GM12873 (cell line): Measurements from ENCODE around the gene DCC.

Source experiments
- CTCF ChIP-seq: IDR thresholded peaks from 2 replicates; pipeline ENCODE4 v1.5.1; 2012; ENCODE audit warnings: low read depth, mild to moderate bottlenecking, moderate library complexity, low read length, control low read depth; ENCODE audit not compliant: insufficient read depth; ENCODE audit errors: missing control alignments

DCC gene

GRCh38 chr18:52588931-52589330 lies 248.9 kb downstream of the DCC start:
- TF ChIP-seq CTCF, result no peak

GRCh38 chr18:52596748-52597435 lies 256.9 kb downstream of the DCC start:
- no peak for TF ChIP-seq CTCF

DNA sequence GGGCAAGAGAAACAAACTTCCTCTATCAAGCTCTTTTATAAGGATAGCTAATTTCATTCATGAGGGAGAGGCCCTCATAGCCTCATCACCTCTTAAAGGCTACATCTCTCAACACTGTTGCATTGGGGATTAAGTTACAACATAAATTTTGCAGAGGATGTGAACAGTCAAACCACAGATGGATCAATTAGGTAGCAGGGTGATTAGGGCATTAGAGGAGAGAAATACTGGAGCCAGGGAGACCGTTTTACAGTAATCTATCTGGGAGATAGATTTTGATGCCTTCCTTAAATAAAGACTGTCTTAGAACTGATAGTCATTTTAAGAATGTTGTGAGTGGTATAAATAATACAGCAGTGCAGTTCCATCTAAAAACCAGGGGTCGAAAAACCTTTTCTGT lies 258.9 kb downstream of the DCC start:
- no peak for TF ChIP-seq CTCF

DNA sequence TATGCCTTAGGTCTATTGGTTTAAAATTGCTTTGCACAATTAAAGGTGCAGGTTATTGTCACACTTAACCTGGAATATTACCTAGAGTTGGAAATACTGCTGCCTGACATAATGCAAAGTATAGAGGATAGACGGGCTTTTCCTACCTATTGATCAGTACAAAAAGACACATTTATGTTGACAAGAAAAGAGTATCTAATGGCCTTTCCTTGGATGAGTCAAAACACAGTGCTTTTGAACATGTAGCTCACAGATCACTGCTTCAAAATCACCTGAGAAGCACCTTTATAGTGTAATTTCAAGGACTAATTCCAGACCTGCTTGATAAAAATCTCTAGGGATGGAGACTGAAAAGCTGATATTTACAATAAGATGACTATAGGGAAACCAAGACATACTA lies 262.8 kb downstream of the DCC start:
- TF ChIP-seq CTCF, result no peak

- TF ChIP-seq CTCF, result no peak
Measured at GRCh38 chr18:52605345-52605744, 265.3 kb downstream of the DCC start.

DNA sequence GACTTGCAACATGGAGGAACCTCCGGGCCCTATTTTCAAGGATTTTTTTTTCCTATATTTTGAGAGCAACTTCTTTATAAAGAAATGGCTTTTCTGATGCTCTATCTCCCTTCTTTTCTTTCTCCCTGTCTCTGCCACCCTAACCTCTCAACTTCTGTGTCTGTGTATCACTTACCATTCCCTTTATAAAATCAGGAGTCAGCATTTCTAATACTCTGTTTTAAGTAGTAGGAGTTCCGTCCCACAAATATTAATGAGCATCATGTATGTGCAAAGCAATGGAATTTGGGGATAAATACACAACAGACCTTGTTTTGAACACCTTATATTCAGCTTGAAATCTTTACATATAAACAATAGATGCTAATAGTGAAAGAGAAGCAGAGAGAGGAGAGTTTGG lies 268.0 kb downstream of the DCC start:
- no peak for TF ChIP-seq CTCF

DNA sequence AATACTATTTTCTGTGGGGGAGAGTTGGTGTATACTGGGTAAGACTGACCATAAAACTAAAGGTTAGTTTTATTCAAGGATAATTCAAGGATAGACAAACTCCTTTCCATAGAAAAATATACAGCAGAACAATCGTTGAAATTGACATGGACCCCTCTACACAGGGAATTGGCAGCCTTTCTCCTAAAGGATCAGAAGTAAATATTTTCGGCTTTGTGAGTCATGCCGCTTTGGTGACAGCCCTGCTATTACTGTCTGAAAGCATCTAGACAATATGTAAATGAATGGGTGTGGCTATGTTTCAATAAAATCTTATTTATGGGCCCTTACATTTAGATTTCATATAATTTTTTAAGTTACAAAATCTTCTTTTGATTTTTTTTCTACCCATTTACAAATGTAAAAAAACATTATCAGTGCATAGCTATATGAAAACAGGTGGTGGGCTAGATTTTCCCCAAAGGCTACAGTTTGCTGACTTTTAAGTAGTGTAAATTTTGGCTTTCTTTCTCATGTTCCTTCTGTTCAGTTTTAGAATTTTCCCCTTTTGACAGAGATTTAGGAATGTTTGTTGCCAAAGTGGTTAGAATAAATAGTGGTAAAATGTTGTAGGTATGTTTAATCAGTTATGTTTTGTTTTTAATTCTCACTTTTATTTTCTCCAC lies 270.6 kb downstream of the DCC start:
- TF ChIP-seq CTCF, result no peak
